ENCODE measurements around the gene MTX1. TPM values are rescaled to one million over a fixed set of nuclear protein-coding genes. Genes with fewer than 3 reads are reported as not detected.
"Not testable (repeated sequence)": the region's sequence is repeated elsewhere in the genome, so short reads cannot be mapped to it uniquely, and the experiment has no call there.

The MTX1 gene
- total RNA-seq, 2 donors from 2014 or later: 47.3 to 63.2 TPM

DNA sequence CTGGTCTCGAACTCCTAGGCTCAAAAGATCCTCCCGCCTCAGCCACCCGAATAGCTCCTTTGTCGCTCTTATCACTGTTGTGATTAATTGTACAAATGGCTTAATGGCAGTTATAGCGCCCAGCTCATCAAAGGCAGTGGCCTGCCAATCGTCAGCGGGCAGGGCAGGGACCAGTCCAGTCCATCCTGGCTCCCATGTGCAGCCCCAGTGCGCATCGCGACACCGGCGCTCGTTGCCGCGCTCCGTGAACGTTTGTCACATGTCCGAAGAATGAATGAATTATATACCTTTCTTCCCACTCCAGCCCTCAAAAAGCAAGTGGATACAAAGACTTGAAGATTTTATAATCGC is 18.4 kb downstream of the MTX1 start:
- H3K27ac ChIP-seq (ENCODE audit: low read depth, low read length): peak overlapping the region; percentile 90
- Mint-ChIP-seq H3K27ac (peak overlapping the region; percentile 94), H3K27me3 (ENCODE audit: insufficient read depth) (peaks cover 14% of the 10 kb centered on the region), H3K9me3 (no peaks in the 10 kb centered on the region), H3K4me3 (peak overlapping the region; percentile 87), H3K36me3 (ENCODE audit: low read depth) (peaks cover 2% of the 10 kb centered on the region), H3K4me1 (peaks cover 17% of the 10 kb centered on the region)
- H3K9ac ChIP-seq (ENCODE audit: extremely low read depth, low read length, poor library complexity, severe bottlenecking): peak overlapping the region; percentile 74
- DNase-seq: no peak
- 0% methylated on average over 19 of the region's 19 CpGs; no CpG with 5 or more reads in 1 of the 2 experiments for WGBS, 2 experiments (ENCODE audit: insufficient coverage in 1 of 2, insufficient read length in 1 of 2)
- no peaks in the 10 kb centered on the region for H3K9me3 ChIP-seq (ENCODE audit: control insufficient read depth, low read length)
- no peaks in the 10 kb centered on the region for H3K36me3 ChIP-seq (ENCODE audit: control insufficient read depth, insufficient read depth, low read length)
- no peaks in the 10 kb centered on the region for H3K27me3 ChIP-seq (ENCODE audit: control insufficient read depth, insufficient read depth, low read length, poor library complexity, severe bottlenecking)
- peak overlapping the region; percentile 95 for H3K4me3 ChIP-seq (ENCODE audit: low read length)
- H3K4me1 ChIP-seq (ENCODE audit: control insufficient read depth, insufficient read depth, low read length): no peaks in the 10 kb centered on the region
- TF ChIP-seq, protein P1, sequence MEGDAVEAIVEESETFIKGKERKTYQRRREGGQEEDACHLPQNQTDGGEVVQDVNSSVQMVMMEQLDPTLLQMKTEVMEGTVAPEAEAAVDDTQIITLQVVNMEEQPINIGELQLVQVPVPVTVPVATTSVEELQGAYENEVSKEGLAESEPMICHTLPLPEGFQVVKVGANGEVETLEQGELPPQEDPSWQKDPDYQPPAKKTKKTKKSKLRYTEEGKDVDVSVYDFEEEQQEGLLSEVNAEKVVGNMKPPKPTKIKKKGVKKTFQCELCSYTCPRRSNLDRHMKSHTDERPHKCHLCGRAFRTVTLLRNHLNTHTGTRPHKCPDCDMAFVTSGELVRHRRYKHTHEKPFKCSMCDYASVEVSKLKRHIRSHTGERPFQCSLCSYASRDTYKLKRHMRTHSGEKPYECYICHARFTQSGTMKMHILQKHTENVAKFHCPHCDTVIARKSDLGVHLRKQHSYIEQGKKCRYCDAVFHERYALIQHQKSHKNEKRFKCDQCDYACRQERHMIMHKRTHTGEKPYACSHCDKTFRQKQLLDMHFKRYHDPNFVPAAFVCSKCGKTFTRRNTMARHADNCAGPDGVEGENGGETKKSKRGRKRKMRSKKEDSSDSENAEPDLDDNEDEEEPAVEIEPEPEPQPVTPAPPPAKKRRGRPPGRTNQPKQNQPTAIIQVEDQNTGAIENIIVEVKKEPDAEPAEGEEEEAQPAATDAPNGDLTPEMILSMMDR (conservative IDR thresholded peaks at IDR 0.05): no peak

DNA sequence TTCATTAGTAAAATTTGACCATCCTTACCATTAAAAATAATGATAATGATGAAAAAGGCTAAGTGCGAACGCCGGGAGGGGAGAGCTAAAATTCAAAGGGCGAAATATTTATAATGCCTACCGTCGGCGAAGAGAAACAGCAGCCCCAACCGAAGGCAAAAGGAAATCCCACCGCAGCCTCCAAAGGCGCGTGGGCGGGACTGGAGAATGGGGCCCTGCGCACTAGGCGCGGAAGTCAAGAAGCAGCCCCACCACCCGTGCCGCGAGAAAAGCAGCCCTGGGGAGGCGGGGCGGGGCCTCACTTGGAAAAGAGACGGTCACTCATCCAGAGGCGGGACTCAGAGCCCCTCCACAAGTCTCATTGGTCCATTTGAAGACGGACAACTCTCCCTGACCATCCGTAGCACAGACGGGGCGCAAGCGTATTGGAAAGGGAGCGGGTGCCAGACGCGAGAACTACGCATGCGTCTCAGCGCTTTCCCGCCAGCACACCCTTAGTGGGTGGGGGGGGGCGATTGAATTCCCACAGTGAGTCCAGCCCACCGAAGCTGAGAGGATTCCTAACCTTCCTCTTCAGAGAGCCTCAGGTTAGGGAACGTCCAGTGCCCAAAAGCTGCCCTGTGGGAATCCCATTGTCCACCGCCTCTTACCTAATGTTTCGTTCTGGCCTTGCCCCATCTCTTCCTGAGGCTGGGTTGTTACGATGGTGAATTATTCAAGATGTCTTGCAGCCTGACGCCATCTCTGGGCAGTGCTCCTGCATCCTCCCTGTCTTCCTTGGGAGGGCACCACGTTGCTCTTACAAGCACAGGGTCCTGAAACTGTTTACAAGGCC is 19.0 kb downstream of the MTX1 start:
- peaks cover 14% of the 10 kb centered on the region for H3K27me3 Mint-ChIP-seq (ENCODE audit: insufficient read depth)
- H3K36me3 Mint-ChIP-seq (ENCODE audit: low read depth): peaks cover 2% of the 10 kb centered on the region
- H3K4me1 Mint-ChIP-seq: peaks cover 17% of the 10 kb centered on the region
- peak overlapping the region; percentile 90 for H3K27ac ChIP-seq (ENCODE audit: low read depth, low read length)
- TF ChIP-seq, protein P1 (conservative IDR thresholded peaks at IDR 0.05): no peak
- H3K9ac ChIP-seq (ENCODE audit: extremely low read depth, low read length, poor library complexity, severe bottlenecking): peak overlapping the region; percentile 74
- H3K27me3 ChIP-seq (ENCODE audit: control insufficient read depth, insufficient read depth, low read length, poor library complexity, severe bottlenecking): no peaks in the 10 kb centered on the region
- no peaks in the 10 kb centered on the region for H3K9me3 ChIP-seq (ENCODE audit: control insufficient read depth, low read length)
- 2% methylated on average over 29 to 42 of the region's 42 CpGs for WGBS, 2 experiments (ENCODE audit: insufficient coverage in 1 of 2, insufficient read length in 1 of 2)
- peak overlapping the region; percentile 87 for H3K4me3 Mint-ChIP-seq
- H3K9me3 Mint-ChIP-seq: no peaks in the 10 kb centered on the region
- H3K4me3 ChIP-seq (ENCODE audit: low read length): peak overlapping the region; percentile 95
- peak overlapping the region; percentile 97 for H3K27ac Mint-ChIP-seq
- DNase-seq: peak; percentile 99
- H3K4me1 ChIP-seq (ENCODE audit: control insufficient read depth, insufficient read depth, low read length): no peaks in the 10 kb centered on the region
- H3K36me3 ChIP-seq (ENCODE audit: control insufficient read depth, insufficient read depth, low read length): no peaks in the 10 kb centered on the region

DNA sequence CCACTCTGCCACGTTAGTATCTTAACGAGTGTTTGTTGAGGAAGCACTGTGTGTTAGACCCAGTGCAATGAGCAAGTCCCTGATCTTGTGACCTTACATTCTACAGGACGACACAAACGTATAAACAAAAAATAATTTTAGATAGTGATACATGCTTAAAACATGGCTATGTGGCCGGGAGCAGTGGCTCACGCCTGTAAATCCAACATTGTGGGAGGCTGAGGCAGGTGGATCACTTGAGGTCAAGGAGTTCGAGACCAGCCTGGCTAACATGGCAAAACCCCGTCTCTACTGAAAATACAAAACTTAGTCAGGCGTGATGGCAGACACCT is 19.6 kb downstream of the MTX1 start:
- H3K9ac ChIP-seq (ENCODE audit: extremely low read depth, low read length, poor library complexity, severe bottlenecking): peak overlapping the region; percentile 40
- peak overlapping the region; percentile 97 for H3K27ac Mint-ChIP-seq
- H3K4me1 ChIP-seq (ENCODE audit: control insufficient read depth, insufficient read depth, low read length): no peaks in the 10 kb centered on the region
- TF ChIP-seq, protein P1 (conservative IDR thresholded peaks at IDR 0.05): no peak
- no peak for DNase-seq
- H3K4me1 Mint-ChIP-seq: peaks cover 17% of the 10 kb centered on the region
- H3K9me3 ChIP-seq (ENCODE audit: control insufficient read depth, low read length): no peaks in the 10 kb centered on the region
- peak overlapping the region; percentile 95 for H3K4me3 ChIP-seq (ENCODE audit: low read length)
- H3K36me3 Mint-ChIP-seq (ENCODE audit: low read depth): peaks cover 2% of the 10 kb centered on the region
- H3K27me3 Mint-ChIP-seq (ENCODE audit: insufficient read depth): peaks cover 14% of the 10 kb centered on the region
- H3K9me3 Mint-ChIP-seq: no peaks in the 10 kb centered on the region
- no peaks in the 10 kb centered on the region for H3K27me3 ChIP-seq (ENCODE audit: control insufficient read depth, insufficient read depth, low read length, poor library complexity, severe bottlenecking)
- H3K4me3 Mint-ChIP-seq: peak overlapping the region; percentile 87
- peak overlapping the region; percentile 86 for H3K27ac ChIP-seq (ENCODE audit: low read depth, low read length)
- H3K36me3 ChIP-seq (ENCODE audit: control insufficient read depth, insufficient read depth, low read length): no peaks in the 10 kb centered on the region
- 84 to 85% methylated on average over 7 to 9 of the region's 9 CpGs for WGBS, 2 experiments (ENCODE audit: insufficient coverage in 1 of 2, insufficient read length in 1 of 2)

DNA sequence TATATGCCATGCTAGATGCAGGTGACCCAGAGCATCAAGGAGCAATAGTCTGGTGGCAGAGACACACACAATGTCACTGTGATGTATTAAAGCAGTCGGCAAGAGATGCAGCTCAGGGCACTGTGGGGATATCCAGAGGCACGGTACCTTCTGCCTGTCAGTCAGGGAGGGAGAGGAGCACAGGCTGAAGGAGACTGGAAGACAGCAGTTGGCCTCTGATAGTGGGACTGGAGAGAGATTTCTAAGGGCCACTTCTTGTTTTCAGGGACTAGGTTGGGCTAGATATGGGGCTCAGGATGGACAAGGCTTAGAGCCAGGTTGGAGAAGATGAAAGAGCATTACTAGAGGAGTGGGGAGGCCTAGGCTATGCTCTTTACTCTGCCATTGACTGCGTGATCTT is 22.8 kb downstream of the MTX1 start:
- H3K9me3 ChIP-seq (ENCODE audit: control insufficient read depth, low read length); H3K4me3 Mint-ChIP-seq; H3K27ac ChIP-seq (ENCODE audit: low read depth, low read length); H3K27me3 ChIP-seq (ENCODE audit: control insufficient read depth, insufficient read depth, low read length, poor library complexity, severe bottlenecking); H3K36me3 ChIP-seq (ENCODE audit: control insufficient read depth, insufficient read depth, low read length); H3K36me3 Mint-ChIP-seq (ENCODE audit: low read depth); H3K4me3 ChIP-seq (ENCODE audit: low read length); H3K9me3 Mint-ChIP-seq; DNase-seq; H3K4me1 Mint-ChIP-seq; H3K9ac ChIP-seq (ENCODE audit: extremely low read depth, low read length, poor library complexity, severe bottlenecking); H3K27ac Mint-ChIP-seq; H3K4me1 ChIP-seq (ENCODE audit: control insufficient read depth, insufficient read depth, low read length): not testable (repeated sequence)
- WGBS, 2 experiments (ENCODE audit: insufficient coverage in 1 of 2, insufficient read length in 1 of 2): 78 to 91% methylated on average over 2 to 3 of the region's 3 CpGs
- peaks cover 14% of the 10 kb centered on the region for H3K27me3 Mint-ChIP-seq (ENCODE audit: insufficient read depth)

All from endodermal cell (in vitro differentiated cells).